Adrenal gland (tissue), 5 donors: ENCODE results near the gene PLXNC1.

Experiments used
- CTCF ChIP-seq, 6 experiments: fragments of 450-650 bp in 4 of 6; fragments of 200-600 bp in 2 of 6; sonication (generic) in 1 of 6; IDR thresholded peaks; 1 replicate in 5 of 6; 2 replicates in 1 of 6; pipeline versions ENCODE4 v1.5.1 to v1.8.0; 2016 to 2021; ENCODE audit warnings: antibody characterized with exemption in 6 of 6, mild to moderate bottlenecking in 2 of 6, moderate library complexity in 1 of 6
- POLR2A ChIP-seq, 2 donors: fragments of 450-650 bp; IDR thresholded peaks; one replicate each; pipeline ENCODE4 v1.6.1; 2017; ENCODE audit warnings: antibody characterized with exemption in 2 of 2, mild to moderate bottlenecking in 2 of 2, moderate library complexity in 1 of 2
- donor health status: DM: no; HTN: no; CAD: no.

- no peak for TF ChIP-seq POLR2A (IDR thresholded peaks at IDR 0.05)
- no peak for TF ChIP-seq CTCF (IDR thresholded peaks at IDR 0.05)
Observed at GRCh38 chr12:94162108-94162507, 13.7 kb downstream of the PLXNC1 start.
